Gastroesophageal sphincter (tissue), 3 donors: ENCODE measurements around the gene FANCC.

Experiments used
- CTCF ChIP-seq, 4 experiments: fragments of 200-600 bp in 2 of 4; fragments of 450-650 bp in 2 of 4; sonication (generic) in 1 of 4; IDR thresholded peaks; one replicate each; pipeline ENCODE4 v1.5.1; 2017 to 2019; ENCODE audit warnings: antibody characterized with exemption in 4 of 4, mild to moderate bottlenecking in 2 of 4, moderate library complexity in 2 of 4
- POLR2A ChIP-seq, 2 donors: fragments of 450-650 bp; IDR thresholded peaks; one replicate each; pipeline ENCODE4 v1.6.1; 2017; ENCODE audit warnings: antibody characterized with exemption in 2 of 2, mild to moderate bottlenecking in 2 of 2, moderate library complexity in 1 of 2

- no peak for TF ChIP-seq CTCF (IDR thresholded peaks at IDR 0.05)
- no peak for TF ChIP-seq POLR2A (IDR thresholded peaks at IDR 0.05)
Measured at GRCh38 chr9:95060234-95060633, 257.3 kb downstream of the FANCC start.
